ENCODE data around the gene POLR1A. TPM values are rescaled to one million over a fixed set of nuclear protein-coding genes. Genes with fewer than 3 reads are reported as not detected.

Gene POLR1A
- total RNA-seq, 2 experiments from 2014 or later = 40.8 to 41.5 TPM

DNA sequence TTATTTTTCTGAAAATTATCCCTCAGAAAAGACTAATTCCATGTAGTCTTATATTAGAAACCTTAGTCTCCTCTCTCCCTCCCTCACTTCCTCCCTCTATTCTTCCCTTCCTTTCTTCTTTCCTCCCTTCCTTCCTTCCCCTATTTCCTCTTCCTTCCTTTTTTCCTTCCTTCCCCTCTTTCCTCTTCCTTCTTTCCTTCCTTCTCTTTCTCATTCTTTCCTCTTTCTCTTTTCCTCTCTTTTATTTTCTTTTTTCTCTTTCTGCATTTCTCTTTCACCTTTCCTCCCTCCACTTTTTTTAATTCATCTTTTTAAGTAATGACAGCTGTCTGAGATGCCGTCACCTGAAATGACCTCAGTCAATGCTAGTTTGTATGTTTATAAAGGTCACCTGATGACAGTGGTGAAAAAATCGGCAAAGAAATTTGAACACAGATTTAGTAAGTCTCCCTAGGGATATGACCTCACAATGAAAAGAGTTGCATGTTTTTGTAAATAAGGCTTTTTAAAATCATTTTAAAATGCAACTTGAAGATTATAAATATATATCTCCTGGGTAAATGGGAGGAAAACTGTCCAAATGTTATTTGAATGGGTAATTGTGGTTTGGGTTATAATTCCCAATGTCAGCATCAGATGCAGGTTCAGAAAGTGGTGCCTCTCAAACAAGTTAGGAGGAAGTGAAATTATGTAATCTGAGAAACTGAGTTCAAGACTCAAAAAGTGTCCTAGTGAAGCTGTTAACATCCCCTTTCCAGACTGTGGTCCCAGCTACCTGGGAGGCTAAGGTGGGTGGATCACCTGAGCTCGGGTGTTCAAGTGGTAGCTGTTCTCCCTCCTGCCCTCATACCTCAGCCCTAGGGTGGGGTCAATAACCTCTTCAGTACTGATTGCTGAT is 126.6 kb downstream of the POLR1A start:
- Mint-ChIP-seq H3K36me3 (ENCODE audit: low read depth) (no peaks in the 10 kb centered on the region), H3K4me3 (no peak overlapping the region), H3K27me3 (ENCODE audit: low read depth) (peaks cover 4% of the 10 kb centered on the region), H3K9me3 (ENCODE audit: insufficient read depth) (no peaks in the 10 kb centered on the region), H3K27ac (no peak overlapping the region), H3K4me1 (ENCODE audit: low read depth) (no peaks in the 10 kb centered on the region)
- ChIA-PET CTCF (interaction anchor here (1.0 to 1.1 kb wide), 2 partner anchors 57 to 151 kb away, joined by 3 read pairs; no protein-coding TSS in a partner anchor), POLR2A (no interaction called here)
- DNase-seq = no peak
- no peak for ATAC-seq

DNA sequence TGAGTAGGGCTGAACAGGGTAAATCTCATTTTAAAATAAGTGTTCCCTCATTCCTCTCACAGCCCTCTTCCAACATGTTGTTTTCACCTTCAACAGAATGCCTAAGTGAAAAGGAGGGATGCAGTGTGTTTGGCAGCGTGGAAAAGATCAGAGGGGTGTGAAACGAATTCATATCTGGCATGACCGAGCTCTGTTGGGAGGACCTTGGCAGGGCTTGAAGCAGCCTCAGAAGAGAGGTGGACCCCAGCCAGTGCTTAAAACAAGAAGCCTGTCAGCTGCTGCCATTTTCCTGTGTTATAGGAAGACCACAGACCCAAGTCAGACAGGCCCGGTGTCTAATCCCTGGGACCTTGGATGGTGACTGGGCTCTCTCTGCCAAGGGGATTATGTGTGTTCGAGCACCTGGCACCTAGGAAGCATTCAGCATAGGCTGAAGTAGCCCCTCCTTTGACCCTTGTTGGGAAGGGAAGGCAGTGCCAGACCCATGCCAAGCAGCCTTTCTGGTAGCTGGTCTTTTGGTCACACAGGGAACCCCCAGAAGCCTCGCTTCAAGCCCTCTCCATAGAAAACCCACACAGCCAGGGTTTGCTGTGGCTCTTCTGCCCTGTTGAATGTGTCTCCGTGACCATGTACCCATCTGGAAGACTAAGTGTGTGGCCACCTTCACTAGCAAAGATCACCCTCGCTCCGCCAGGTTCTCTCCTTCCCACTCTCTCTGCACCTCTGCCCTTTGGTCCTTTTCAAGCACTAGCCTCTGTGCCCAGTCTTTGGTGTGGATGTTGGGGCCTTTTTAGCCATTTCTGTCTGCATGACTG is 129.4 kb downstream of the POLR1A start:
- Mint-ChIP-seq H3K4me1 (ENCODE audit: low read depth) (no peaks in the 10 kb centered on the region), H3K9me3 (ENCODE audit: insufficient read depth) (peaks cover 12% of the 10 kb centered on the region), H3K4me3 (no peak overlapping the region), H3K36me3 (ENCODE audit: low read depth) (peaks cover 2% of the 10 kb centered on the region), H3K27me3 (ENCODE audit: low read depth) (peaks cover 4% of the 10 kb centered on the region), H3K27ac (no peak overlapping the region)
- ATAC-seq (no peak), DNase-seq (no peak)
- POLR2A ChIA-PET = no interaction called here
- CTCF ChIA-PET = interaction anchor here (0.6 kb wide), 1 partner anchor 149 kb away, joined by 3 read pairs; no protein-coding TSS in a partner anchor

DNA sequence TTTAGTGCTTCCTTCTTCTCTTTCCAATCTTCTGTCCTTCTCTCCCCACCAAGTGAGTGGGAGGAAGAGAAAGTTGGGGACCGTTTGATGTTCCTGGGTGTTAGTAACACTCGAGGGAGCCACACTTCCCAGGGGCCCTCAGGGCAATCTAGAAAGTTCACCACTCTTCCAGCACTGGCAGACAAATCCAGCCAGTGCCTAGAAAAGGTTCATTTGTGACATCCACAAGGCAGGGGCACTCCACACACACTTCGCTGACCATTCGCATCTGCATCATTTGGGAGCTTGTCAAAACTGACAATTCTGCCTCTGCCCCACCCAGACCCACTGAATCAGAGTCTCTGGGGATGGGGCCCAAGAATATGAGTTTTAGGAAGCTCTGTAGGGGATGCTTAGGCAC is 130.1 kb downstream of the POLR1A start:
- H3K4me3 Mint-ChIP-seq = no peak overlapping the region
- no peak overlapping the region for H3K27ac Mint-ChIP-seq
- DNase-seq (no peak), ATAC-seq (no peak)
- peaks cover 12% of the 10 kb centered on the region for H3K9me3 Mint-ChIP-seq (ENCODE audit: insufficient read depth)
- ChIA-PET CTCF (interaction anchor here (0.6 kb wide), 1 partner anchor 148 kb away, joined by 3 read pairs; no protein-coding TSS in a partner anchor), POLR2A (no interaction called here)
- peaks cover 4% of the 10 kb centered on the region for H3K27me3 Mint-ChIP-seq (ENCODE audit: low read depth)
- H3K4me1 Mint-ChIP-seq (ENCODE audit: low read depth) = no peaks in the 10 kb centered on the region
- H3K36me3 Mint-ChIP-seq (ENCODE audit: low read depth) = peaks cover 2% of the 10 kb centered on the region

DNA sequence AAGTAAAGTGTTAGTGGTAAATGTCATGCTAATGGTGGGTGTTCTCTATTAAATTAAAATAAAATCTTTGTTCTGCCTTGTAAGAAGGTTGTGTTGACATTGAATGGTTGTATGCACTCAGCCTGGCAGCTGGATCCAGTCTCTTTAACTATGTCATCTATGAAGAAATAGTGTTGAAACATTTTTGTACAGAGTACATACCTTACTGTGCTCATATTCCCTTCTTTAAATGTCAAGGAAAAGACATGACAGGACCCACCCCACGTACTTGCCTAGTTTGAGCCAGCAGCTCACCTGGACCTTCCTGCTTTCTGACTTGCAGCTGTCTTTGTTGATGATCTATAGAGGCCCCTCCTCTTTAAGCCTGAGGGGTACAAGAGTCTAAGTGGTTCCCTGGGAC is 131.3 kb downstream of the POLR1A start:
- Mint-ChIP-seq H3K36me3 (ENCODE audit: low read depth) (peaks cover 2% of the 10 kb centered on the region), H3K9me3 (ENCODE audit: insufficient read depth) (peaks cover 12% of the 10 kb centered on the region), H3K27ac (no peak overlapping the region), H3K4me1 (ENCODE audit: low read depth) (no peaks in the 10 kb centered on the region), H3K4me3 (no peak overlapping the region), H3K27me3 (ENCODE audit: low read depth) (peaks cover 2% of the 10 kb centered on the region)
- ChIA-PET POLR2A (no interaction called here), CTCF (no interaction called here)
- ATAC-seq (no peak), DNase-seq (no peak)

DNA sequence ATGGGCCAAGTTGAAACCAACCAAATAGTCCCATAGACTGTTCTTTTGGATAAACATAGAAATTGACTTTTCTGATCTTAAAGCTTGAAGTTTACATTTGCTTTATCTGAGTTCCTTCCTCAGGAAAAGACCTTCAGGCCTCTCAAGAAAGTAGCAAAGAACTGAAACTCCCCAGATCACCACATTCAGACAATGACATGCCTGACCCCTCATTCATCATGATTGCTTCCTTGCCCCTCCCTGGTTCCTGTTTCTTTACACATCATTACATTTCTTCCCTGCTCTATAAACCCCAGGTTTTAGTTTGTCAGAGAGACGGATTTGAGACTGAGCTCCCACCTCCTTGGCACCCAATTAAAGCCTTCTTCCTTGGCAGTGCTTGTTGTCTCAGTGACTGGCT is 133.3 kb downstream of the POLR1A start:
- Mint-ChIP-seq H3K36me3 (ENCODE audit: low read depth) (peaks cover 2% of the 10 kb centered on the region), H3K27me3 (ENCODE audit: low read depth) (peaks cover 2% of the 10 kb centered on the region), H3K9me3 (ENCODE audit: insufficient read depth) (peaks cover 12% of the 10 kb centered on the region), H3K4me1 (ENCODE audit: low read depth) (no peaks in the 10 kb centered on the region), H3K27ac (no peak overlapping the region), H3K4me3 (no peak overlapping the region)
- DNase-seq (no peak), ATAC-seq (no peak)
- POLR2A ChIA-PET = interaction anchor here (0.9 kb wide), 1 partner anchor 11 kb away, joined by 3 read pairs; no protein-coding TSS in a partner anchor
- CTCF ChIA-PET = interaction anchor here (1.0 kb wide), 1 partner anchor 10 kb away, joined by 4 read pairs; no protein-coding TSS in a partner anchor

DNA sequence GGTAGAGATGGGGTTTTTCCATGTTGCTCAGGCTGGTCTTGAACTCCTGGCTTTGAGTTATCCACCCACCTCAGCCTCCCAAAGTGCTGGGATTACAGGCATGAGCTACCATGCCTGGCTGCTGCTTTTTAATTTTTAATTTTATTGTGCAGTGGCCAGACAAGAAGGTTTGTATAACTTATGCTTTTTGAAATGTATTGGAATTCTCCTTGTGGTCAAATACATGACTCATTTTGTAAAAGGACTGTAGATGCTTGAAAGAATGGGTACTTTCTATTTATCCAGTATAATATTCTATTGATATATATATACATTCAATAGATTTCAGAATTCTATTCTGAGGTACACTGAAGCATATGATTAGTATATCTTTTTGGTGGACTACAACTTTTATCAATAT is 134.3 kb downstream of the POLR1A start:
- peaks cover 5% of the 10 kb centered on the region for H3K36me3 Mint-ChIP-seq (ENCODE audit: low read depth)
- H3K9me3 Mint-ChIP-seq (ENCODE audit: insufficient read depth) = peaks cover 12% of the 10 kb centered on the region
- peaks cover 3% of the 10 kb centered on the region for H3K27me3 Mint-ChIP-seq (ENCODE audit: low read depth)
- H3K27ac Mint-ChIP-seq = no peak overlapping the region
- ChIA-PET CTCF (no interaction called here), POLR2A (no interaction called here)
- no peak overlapping the region for H3K4me3 Mint-ChIP-seq
- H3K4me1 Mint-ChIP-seq (ENCODE audit: low read depth) = no peaks in the 10 kb centered on the region
- ATAC-seq (no peak), DNase-seq (no peak)

Other genes starting within 250 kb of the POLR1A start
- gene ST3GAL5, start 216.9 kb downstream of the POLR1A start, total RNA-seq = 10 to 100 TPM; 43.4 to 46.7 TPM
- 100 to 1,000 TPM; 136 to 139 TPM for gene PTCD3, start 349 bp upstream of the POLR1A start, total RNA-seq
- 100 to 1,000 TPM; 126 to 132 TPM for gene IMMT, start 89.6 kb upstream of the POLR1A start, total RNA-seq
- 10 to 100 TPM; 55.7 to 58.4 TPM for gene MRPL35, start 93.6 kb upstream of the POLR1A start, total RNA-seq
- under 1 TPM in 1 of 2 experiments, not detected in 1; 0.21 TPM for gene REEP1, start 231.7 kb upstream of the POLR1A start, total RNA-seq

Data from activated CD8-positive, alpha-beta T cell treated with anti-CD3 and anti-CD28 coated beads, Interleukin-2, amount 10 ng/mL, durations not matched to agents 7 days and 5 days (primary cell).